ENCODE results near the gene PIGH.
A peak's percentile ranks its signal among the peaks of the same experiment; 100 is the strongest.

Gene PIGH

DNA sequence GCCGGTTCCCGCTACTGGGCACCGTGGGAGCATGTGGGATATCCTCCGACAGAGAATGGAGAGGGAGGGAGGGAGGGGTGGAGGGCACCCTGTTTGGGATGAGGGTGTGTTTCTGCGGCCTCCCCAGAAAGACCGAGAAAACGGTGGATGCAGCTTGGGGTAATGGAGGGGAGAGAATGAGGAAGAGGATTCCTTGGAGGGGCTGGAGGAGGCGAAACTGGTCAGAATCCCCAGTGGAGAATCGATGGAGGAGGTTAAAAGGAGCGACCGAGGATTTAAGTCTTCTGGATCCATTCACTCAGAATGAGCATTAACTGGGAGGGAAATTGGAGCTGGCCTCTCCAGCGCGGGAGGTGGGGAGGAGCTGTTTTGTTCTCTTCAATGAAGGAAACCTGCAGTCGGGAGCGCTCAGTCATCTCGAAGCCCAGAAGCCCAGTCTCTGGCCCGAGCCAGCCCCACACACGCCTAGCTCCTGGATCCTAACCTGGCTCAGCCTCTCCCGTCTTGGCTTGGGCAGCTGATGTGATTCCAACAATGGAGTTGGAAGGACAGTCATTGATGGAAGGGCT, 20.2 kb upstream of the PIGH start:
- peak; percentile 35 for DNase-seq

DNA sequence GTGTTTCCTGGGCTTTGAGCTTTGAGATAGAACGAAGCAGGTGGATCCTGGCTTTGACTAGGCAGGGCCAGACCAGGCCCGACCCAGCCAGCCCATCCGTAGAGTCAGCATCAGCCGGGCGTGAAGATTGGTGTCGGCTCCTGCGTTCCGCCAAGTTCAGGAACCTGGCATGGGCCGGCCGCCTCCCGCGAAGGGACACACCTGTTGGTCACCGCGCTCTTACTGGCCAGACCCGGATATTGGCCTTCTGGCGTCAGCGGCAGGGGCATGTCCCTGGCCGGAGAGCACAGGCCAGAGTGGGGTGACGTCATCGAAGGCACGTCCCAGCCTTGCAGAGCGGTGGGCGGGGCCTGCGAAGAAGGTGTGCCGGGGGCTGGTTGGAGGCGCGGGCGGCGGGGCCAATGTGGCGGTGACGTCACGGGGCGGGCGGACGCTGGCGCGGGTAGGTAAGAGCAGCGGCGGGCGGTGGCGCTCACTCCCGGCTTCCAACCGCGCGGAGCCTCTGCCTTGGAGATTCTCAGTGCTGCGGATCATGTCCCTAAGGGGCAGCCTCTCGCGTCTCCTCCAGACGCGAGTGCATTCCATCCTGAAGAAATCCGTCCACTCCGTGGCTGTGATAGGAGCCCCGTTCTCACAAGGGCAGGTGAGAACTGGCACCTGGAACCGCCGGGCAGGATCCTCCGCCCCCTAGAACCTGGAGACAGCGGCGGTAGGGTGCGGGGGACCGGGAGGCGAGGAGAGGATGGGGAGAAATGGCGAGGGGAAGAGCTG, 19.6 kb upstream of the PIGH start, which contains the start of gene ARG2:
ARG2 (plus strand) TSS at position 475 of the 771 bp plus-strand sequence; CDS start at position 533, 58 bp downstream.
- Histone ChIP-seq H3K27me3 (ENCODE audit: insufficient read depth, low read depth, severe bottlenecking) (no peaks in the 10 kb centered on the region), H3K27ac (peak within 1 kb of the TSS; percentile 55), H3K36me3 (peaks cover 38% of the 10 kb centered on the region), H3K9me3 (ENCODE audit: severe bottlenecking) (no peaks in the 10 kb centered on the region), H3K4me3 (ENCODE audit: low read depth, low read length) (peak within 1 kb of the TSS; percentile 89)
- TF ChIP-seq, protein P1, sequence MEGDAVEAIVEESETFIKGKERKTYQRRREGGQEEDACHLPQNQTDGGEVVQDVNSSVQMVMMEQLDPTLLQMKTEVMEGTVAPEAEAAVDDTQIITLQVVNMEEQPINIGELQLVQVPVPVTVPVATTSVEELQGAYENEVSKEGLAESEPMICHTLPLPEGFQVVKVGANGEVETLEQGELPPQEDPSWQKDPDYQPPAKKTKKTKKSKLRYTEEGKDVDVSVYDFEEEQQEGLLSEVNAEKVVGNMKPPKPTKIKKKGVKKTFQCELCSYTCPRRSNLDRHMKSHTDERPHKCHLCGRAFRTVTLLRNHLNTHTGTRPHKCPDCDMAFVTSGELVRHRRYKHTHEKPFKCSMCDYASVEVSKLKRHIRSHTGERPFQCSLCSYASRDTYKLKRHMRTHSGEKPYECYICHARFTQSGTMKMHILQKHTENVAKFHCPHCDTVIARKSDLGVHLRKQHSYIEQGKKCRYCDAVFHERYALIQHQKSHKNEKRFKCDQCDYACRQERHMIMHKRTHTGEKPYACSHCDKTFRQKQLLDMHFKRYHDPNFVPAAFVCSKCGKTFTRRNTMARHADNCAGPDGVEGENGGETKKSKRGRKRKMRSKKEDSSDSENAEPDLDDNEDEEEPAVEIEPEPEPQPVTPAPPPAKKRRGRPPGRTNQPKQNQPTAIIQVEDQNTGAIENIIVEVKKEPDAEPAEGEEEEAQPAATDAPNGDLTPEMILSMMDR (IDR thresholded peaks at IDR 0.05; ENCODE audit: low read depth, low read length) = peak; percentile 34
- DNase-seq = peak; percentile 99

More for the DNA sequence above, 20.2 kb upstream of the PIGH start:
- Histone ChIP-seq H3K4me3 (ENCODE audit: low read depth, low read length) (peak overlapping the region; percentile 89), H3K36me3 (peaks cover 44% of the 10 kb centered on the region), H3K27me3 (ENCODE audit: insufficient read depth, low read depth, severe bottlenecking) (no peaks in the 10 kb centered on the region), H3K9me3 (ENCODE audit: severe bottlenecking) (no peaks in the 10 kb centered on the region), H3K27ac (peak overlapping the region; percentile 55)
- TF ChIP-seq, protein P1 (IDR thresholded peaks at IDR 0.05; ENCODE audit: low read depth, low read length) = no peak

DNA sequence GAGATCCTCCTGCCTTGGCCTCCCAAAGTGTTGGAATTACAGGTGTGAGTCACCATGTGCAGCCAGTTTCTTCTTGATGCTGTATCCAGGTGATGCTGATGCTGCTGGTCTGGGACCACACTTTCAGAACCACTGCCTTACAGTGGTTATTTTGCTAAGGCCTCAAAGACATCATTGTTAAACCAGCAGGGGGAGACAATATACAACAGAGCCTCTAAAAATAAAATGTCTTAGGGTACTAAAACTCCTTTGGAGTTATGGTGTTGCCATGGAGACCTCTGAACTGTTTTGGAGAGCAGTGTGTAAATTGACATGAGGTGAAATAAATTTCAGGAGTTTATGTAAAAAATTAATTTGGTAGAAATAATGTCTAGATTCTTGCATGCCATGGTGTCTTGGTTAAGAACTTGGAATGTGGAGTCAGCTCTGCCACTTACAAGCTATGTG, 18.6 kb upstream of the PIGH start:
- TF ChIP-seq, protein P1 (IDR thresholded peaks at IDR 0.05; ENCODE audit: low read depth, low read length) = peak; percentile 40; the same call in 1 of the 2 replicates
- H3K4me3 ChIP-seq (ENCODE audit: low read depth, low read length) = no peak overlapping the region
- H3K36me3 ChIP-seq = peaks cover 28% of the 10 kb centered on the region
- H3K9me3 ChIP-seq (ENCODE audit: severe bottlenecking) = no peaks in the 10 kb centered on the region
- no peak overlapping the region for H3K27ac ChIP-seq
- no peak for DNase-seq
- no peaks in the 10 kb centered on the region for H3K27me3 ChIP-seq (ENCODE audit: insufficient read depth, low read depth, severe bottlenecking)

DNA sequence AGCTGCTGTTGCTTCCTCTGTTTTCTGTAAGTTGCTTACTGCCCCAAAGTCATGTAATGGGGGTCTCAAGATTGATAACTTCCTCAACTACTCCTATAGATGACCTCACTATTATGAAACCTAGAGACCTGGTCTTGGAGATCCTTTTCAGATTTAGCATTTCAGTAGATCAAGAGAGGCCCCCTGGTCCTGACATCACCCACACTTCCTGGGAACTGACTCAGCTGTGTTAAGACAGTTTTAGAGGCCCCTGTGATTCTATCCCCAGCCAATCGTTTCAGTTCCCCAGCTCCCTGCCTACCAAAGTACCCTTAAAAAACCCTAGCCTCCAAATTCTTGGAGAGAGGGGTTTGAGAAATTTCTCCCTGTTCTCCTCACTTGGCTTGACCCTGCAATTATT, 10.4 kb upstream of the PIGH start:
- no peaks in the 10 kb centered on the region for H3K36me3 ChIP-seq
- H3K9me3 ChIP-seq (ENCODE audit: severe bottlenecking) = no peaks in the 10 kb centered on the region
- no peak overlapping the region for H3K4me3 ChIP-seq (ENCODE audit: low read depth, low read length)
- no peak overlapping the region for H3K27ac ChIP-seq
- DNase-seq = no peak
- TF ChIP-seq, protein P1 (IDR thresholded peaks at IDR 0.05; ENCODE audit: low read depth, low read length) = no peak
- no peaks in the 10 kb centered on the region for H3K27me3 ChIP-seq (ENCODE audit: insufficient read depth, low read depth, severe bottlenecking)

DNA sequence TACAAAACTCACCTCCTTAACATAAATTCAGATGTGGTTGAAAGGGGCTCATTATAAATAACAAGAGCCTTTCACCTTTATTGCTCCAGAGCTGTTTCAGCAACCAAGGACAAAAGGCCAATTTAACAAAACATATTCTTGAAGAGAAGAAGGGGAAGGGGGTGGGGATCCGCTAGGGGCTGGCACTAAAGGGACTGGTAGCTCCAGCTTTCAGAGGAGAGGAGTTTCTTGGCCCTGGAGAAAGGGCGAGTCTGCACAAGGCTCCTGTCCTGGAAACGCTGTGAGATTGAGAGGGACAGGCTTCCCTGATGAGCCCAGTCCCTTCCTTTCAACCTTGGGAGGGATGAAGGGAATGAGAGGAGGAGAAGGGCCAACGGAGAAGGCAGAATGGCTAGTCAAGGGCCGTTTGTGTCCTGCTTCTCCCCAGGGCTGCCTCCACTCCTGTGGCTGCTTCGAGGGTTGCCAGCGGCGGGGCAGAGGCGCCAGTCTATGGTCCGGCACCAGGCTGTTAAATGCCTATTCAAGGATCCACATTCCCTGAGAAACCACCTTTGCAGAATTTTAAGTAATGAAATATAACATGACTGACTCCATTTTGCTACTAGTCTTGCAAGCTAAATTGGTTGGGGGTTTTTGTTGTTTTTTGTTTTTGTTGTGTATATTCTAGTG, 9.7 kb upstream of the PIGH start:
- TF ChIP-seq, protein P1 (IDR thresholded peaks at IDR 0.05; ENCODE audit: low read depth, low read length) = no peak
- Histone ChIP-seq H3K27me3 (ENCODE audit: insufficient read depth, low read depth, severe bottlenecking) (no peaks in the 10 kb centered on the region), H3K9me3 (ENCODE audit: severe bottlenecking) (no peaks in the 10 kb centered on the region), H3K27ac (no peak overlapping the region), H3K4me3 (ENCODE audit: low read depth, low read length) (no peak overlapping the region), H3K36me3 (no peaks in the 10 kb centered on the region)
- no peak for DNase-seq

Data from WERI-Rb-1 (cell line).